Measurements from ENCODE around the gene PDGFA.
"Not testable (repeated sequence)": the region's sequence is repeated elsewhere in the genome, so short reads cannot be mapped to it uniquely, and the experiment has no call there.

PDGFA gene

GRCh38 chr7:552151-552867, 32.7 kb upstream of the PDGFA start:
- not testable (repeated sequence) for DNase-seq (ENCODE audit: low read depth)

DNA sequence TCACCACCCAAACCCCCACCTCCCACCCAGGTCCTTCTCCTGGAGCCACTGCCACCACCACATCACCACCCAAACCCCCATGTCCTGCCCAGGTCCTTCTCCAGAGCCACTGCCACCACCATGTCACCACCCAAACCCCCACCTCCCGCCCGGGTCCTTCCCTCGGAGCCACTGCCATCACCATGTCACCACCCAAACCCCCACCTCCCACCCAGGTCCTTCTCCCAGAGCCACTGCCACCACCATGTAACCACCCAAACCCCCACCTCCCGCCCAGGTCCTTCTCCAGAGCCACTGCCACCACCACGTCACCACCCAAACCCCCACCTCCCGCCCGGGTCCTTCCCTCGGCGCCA, 31.9 kb upstream of the PDGFA start:
- not testable (repeated sequence) for DNase-seq (ENCODE audit: low read depth)

GRCh38 chr7:550881-551614, 31.4 kb upstream of the PDGFA start:
- DNase-seq (ENCODE audit: low read depth), result no peak

- DNase-seq (ENCODE audit: low read depth), result no peak
Measured at GRCh38 chr7:549891-550625, 30.4 kb upstream of the PDGFA start.

DNA sequence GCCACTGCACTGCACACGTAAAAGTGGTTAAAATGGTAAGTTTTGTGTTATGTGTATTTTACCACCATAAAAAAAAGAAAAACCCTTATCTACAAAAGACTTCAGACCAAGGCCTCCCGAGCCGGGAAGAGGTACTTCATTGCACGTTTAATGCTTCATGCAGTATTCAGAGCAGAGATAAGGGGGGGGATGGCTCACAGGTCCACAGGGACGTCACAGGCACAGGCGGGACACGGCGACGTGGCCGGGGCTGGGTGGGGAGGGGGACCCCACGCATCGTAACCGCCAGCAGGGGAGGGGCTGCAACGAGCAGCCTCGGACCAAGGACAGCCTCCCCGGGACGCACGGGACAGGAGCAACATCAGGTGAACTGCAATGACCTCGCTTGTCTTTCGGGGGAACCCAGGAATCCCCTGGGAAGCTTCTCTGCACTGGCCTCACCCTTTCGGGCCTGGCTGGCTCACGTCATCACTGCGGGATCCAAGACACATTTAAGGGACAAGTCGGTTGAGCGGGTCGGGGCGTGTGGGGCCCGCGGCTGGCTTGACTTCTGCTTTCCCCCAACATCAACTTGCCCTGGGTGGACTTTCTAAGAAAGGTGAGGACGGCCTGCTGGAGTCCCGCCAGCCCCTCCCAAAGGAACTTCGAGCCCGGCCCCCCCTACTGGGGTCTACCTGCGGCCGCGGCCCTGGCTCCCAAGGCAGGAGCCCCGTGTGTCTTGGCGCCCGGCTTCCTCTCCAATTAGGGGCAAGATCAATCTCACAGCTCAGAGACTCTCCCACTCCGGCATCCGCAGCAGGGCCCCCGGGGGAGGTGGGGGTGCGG, 29.6 kb upstream of the PDGFA start:
- no peak for DNase-seq (ENCODE audit: low read depth)

DNA sequence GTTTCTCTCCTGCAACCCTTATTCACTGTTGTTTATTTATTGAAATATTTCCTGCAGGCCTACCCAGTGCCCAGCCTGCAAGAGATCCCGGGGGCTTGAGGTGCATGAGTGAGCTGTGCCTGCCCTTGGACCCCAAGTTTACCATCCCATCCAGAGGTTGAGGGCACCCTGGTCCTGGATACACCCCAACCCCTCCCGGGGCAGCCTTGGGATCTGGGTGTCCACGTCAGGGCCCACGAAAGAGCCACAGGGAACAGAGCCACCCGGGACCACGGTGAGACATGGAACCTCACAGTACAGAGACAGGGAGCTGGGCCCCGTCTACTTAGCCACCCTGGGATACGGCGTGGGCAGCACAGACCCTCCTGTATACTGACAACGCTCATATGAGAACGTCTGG, 28.8 kb upstream of the PDGFA start:
- no peak for DNase-seq (ENCODE audit: low read depth)

DNA sequence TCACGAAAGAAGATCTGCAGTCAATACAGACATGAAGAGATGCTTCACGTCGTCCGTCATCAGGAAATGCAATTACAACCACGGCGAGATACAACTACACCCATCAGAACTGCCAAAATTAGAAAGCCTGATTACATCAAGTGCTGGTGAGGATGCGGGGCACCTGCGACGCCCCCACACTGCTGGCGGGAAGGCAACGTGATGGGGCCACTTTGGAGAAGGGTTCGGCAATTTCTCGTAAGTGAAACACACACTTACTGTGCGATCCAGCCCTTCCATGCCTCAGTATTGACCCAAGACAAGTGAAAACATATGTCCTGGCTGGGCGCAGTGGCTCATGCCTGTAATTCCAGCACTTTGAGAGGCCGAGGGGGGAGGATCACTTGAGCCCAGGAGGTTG, 25.8 kb upstream of the PDGFA start:
- no peak for DNase-seq (ENCODE audit: low read depth)

- DNase-seq (ENCODE audit: low read depth), result no peak
Measured at GRCh38 chr7:544338-545221, 24.9 kb upstream of the PDGFA start.

DNA sequence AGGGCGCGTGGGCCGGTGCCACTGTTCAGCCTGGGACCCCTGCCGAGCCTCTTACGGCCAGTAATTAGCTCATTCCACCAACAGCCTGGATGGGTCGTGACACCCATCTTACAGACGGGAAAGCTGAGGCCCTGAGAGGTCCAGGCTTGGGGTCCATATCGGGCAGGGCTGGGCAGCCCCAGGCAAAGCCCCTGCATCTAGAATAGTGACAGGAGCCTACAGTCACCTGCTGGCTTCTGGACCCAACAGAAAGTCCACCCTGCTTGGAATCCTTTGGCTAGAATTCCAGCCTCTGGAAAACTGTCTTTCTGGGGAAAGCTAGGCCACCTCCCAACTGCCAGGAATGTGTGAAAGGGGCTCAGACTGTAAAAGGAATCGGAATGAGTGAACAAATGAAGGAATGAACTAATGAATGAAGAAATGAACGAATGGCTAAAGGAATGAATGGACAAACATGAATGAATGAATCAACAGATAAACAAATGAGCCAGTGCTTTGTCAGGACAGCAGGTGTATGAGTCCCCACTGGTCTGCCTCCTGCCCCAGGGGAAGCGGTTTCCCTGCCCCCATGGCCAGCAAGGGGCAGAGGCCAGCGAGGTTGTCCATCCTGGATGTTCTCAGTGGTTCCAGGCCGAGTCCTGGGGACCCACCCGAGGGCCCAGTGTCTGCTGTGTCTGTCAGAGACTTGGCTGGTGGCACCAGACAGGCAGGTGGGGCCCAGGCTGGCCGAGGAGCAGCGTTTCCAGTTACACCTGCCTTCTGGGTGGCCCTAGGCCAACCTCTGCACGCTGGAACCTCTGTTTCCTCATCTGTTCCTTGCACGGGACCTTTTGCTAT, 24.1 kb upstream of the PDGFA start:
- DNase-seq (ENCODE audit: low read depth), result no peak

DNA sequence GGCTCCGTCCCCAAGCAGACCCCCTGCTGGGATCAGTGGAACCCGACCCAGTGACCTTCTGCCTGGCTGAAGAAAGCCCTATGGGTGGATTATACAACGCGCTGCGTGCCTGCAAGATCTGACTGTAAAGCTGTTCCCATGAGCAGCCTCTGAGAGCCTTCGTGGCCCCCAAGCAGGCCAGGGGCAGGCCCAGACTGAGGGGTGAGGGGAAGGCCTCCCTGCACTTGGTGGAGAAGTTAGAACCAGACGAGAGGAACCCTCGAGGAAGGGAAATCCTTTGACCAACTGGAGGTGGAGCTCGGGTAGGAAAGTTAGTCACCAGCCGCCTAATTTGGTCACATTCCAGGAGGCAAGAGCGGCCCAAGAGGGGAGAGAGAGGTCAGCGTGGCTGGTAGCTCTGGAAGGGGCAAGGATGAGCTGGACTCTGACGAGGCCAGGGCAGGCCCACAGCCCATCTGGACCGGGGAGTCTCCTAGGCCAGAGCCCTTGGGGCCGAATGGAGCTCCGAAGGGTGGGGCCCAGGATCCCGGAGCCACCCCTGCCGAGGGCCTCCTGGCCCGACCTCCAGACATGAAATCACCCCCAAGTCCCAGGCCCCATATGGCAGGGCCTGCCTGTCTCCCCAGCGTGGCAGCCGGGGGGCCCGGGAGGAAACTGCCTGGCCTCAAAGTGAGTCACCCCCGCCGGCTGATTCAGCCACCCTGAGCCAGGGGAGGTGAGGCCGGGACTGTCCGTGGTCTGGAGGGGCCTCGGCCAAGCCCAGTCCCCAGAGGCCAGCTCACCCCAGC, 23.3 kb upstream of the PDGFA start:
- DNase-seq (ENCODE audit: low read depth), result peak; percentile 18

DNA sequence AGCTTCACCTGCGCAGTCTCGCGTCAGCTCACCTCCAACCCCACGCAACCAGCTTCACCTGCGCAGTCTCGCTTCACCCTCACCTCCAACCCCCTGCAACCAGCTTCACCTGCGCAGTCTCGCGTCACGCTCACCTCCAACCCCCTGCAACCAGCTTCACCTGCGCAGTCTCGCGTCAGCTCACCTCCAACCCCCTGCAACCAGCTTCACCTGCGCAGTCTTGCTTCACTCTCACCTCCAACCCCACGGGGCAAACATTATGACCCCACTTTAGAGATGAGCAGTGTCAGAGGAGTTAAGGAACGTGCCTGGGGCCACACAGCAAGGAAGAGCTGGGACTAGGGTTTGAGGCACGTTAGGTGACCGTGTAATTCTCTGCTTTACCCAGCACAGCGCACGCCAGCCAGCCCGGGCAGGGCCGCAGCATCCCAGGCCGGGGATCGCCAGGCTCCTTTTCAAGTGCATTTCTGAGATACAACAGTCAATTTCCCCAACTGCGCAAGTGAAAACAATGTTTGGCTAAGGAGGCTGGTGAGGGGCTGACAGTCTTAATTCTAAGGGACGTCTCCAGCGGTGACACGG, 22.6 kb upstream of the PDGFA start:
- DNase-seq (ENCODE audit: low read depth), result no peak

GRCh38 chr7:541661-542060, 22.0 kb upstream of the PDGFA start:
- DNase-seq (ENCODE audit: low read depth), result no peak

GRCh38 chr7:540997-541396, 21.4 kb upstream of the PDGFA start:
- no peak for DNase-seq (ENCODE audit: low read depth)

DNA sequence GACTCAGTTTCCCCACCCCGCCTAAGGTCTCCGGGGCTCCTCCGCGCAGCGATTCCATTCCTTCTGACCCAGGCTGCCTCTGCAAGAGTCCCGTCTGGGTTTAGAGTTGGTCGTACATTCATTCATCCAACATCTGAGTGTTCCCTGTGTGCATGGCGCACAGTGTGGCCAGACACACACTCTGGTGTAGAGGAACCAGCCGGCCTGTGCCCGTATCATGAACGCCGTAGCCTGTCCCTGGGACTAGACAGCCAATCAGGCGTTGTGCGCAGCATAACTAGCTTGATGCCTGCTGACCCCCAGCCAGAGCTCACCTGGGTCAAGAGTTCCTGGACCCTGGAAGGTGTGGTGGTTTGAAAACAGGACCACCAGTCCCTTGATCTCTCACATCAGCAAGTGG, 20.9 kb upstream of the PDGFA start:
- DNase-seq (ENCODE audit: low read depth), result no peak

GRCh38 chr7:539731-540411, 20.2 kb upstream of the PDGFA start:
- no peak for DNase-seq (ENCODE audit: low read depth)

DNA sequence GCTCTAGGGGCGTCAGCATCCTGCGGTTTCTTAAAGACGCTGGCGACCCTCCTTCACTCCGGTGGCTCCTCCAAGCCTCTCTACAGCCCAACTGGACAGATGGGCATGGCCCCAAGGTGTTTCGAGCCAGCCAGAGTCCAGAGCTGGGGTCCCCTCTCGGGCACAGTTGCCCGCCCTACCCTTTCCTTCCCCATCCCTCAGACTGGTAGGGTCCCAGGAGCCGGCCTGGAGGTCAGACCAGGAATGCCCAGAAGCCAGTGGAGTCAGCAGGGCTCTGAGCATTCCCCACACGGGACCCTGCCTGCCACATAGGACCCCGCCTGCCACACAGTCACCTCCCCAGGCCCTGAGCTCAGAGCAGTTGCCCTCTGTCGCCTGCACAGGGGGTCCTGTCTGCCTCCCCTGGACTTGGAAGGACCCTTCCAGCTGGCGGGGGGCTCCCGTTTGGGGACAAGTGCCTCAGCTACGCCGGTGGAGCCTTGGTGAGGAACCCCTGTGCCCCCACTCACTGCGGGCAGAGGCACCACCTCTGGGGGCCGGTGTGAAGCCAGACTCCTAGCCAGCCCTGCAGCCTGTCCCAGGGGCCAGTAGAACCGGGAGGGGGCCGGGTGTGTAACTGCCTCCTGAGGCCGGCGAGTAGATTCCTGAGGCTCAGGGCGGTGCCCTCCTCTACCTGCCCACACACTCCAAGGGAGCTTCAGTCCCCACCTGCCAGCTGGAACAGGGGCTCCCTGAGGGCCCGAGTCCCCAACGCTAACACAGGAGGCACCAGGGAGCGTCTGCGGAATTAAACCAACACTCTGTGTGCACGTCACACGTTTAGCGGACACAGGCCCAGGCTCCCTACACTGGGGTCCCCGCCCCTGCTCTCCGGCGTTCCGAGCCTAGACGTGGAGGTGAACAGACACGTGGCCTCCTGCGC, 19.4 kb upstream of the PDGFA start:
- DNase-seq (ENCODE audit: low read depth), result no peak

GRCh38 chr7:537911-538634, 18.4 kb upstream of the PDGFA start:
- no peak for DNase-seq (ENCODE audit: low read depth)
